Sigmoid colon (tissue), 4 donors: Measurements from ENCODE around the gene TULP1.
A peak's percentile ranks its signal among the peaks of the same experiment; 100 is the strongest.

Source experiments
- EP300 ChIP-seq, 4 donors: sonication (generic); formaldehyde crosslinking; IDR thresholded peaks; one replicate each; pipeline ENCODE4 v1.6.1; 2017; ENCODE audit warnings: antibody characterized with exemption in 4 of 4
- TF ChIP-seq, protein P1 (sequence below), 4 experiments: fragments of 450-650 bp in 3 of 4; fragments of 200-600 bp in 1 of 4; IDR thresholded peaks; one replicate each; pipeline ENCODE4 v1.5.1; 2016 to 2019; ENCODE audit warnings: antibody characterized with exemption in 4 of 4, mild to moderate bottlenecking in 3 of 4, moderate library complexity in 2 of 4

DNA sequence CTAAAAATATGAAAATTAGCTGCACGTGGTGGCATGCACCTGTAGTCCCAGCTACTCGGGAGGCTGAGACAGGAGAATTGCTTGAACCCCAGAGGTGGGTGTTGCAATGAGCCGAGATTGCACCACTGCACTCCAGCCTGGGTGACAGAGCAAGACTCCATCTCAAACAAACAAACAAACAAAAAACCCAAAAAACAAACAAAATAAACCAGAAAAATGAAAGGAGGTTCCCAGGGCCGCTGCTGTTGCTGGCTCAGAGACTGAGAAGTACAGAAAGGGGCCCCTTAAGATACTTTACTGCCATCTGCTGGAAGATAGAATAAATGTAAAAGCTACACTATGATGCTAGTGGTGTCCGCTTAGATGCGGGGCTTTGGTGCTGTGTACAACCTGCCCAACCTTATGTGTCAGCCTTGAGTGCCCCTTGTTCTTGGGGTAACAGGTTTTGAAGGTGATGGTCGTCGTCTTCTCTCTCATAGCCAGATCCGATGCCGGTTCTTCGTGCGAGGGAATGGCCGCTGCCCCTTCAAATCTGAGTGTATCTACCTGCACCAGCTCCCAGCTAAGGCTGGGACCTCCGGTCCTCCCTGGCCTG lies 63.3 kb downstream of the TULP1 start:
- no peak for TF ChIP-seq EP300 (IDR thresholded peaks at IDR 0.05)
- TF ChIP-seq, protein P1, sequence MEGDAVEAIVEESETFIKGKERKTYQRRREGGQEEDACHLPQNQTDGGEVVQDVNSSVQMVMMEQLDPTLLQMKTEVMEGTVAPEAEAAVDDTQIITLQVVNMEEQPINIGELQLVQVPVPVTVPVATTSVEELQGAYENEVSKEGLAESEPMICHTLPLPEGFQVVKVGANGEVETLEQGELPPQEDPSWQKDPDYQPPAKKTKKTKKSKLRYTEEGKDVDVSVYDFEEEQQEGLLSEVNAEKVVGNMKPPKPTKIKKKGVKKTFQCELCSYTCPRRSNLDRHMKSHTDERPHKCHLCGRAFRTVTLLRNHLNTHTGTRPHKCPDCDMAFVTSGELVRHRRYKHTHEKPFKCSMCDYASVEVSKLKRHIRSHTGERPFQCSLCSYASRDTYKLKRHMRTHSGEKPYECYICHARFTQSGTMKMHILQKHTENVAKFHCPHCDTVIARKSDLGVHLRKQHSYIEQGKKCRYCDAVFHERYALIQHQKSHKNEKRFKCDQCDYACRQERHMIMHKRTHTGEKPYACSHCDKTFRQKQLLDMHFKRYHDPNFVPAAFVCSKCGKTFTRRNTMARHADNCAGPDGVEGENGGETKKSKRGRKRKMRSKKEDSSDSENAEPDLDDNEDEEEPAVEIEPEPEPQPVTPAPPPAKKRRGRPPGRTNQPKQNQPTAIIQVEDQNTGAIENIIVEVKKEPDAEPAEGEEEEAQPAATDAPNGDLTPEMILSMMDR (IDR thresholded peaks at IDR 0.05), result peak; percentile 68 to 77 (median 70)
